ENCODE data around the gene ZFP1.

DNA sequence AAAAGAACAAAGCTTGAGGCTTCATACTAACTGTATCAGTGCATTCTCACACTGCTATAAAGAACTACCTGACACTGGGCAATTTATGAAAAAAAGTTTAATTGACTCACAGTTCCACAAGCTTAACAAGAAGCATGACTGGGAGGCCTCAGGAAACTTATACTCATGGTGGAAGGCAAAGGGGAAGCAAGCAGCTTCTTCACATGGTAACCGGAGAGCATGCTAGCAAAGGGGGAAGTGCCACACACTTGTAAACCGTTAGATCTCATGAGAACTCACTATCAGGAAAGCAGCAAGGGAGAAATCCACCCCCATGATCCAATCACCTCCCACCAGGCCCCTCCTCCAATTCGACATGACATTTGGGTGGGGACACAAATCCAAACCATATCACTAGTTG lies 33.3 kb downstream of the ZFP1 start:
- TF ChIP-seq POLR2A (IDR thresholded peaks at IDR 0.05; ENCODE audit: low read depth, low read length) (no peak), POLR2AphosphoS5 (IDR thresholded peaks at IDR 0.05; ENCODE audit: low read depth, low read length) (no peak), POU2F2 (IDR thresholded peaks at IDR 0.05; ENCODE audit: low read depth, low read length) (no peak), SPI1 (IDR thresholded peaks at IDR 0.05; ENCODE audit: low read depth, low read length) (peak; percentile 12; the same call in 1 of the 2 replicates)

Data from GM12891 (cell line).